Lung (tissue), 12 donors: Measurements from ENCODE around the gene DHRS1. TPM values are rescaled to one million over a fixed set of nuclear protein-coding genes. Genes with fewer than 3 reads are reported as not detected.

Source experiments
- ATAC-seq: fragments of 200-7000 bp; cut with Tn5 transposase; one replicate; pipeline ENCODE4 v1.9.1; 2020; ENCODE audit warnings: moderate number of reproducible peaks; ENCODE audit not compliant: insufficient read depth, low FRiP score
- DNase-seq, 3 donors: peaks; one replicate each; pipeline ENCODE4 v3.0.0-alpha.2; 2013 to 2017
- H3K27ac ChIP-seq, 2 donors: one replicate each; pipeline ENCODE4 v1.5.1; 2013; ENCODE audit warnings: mild to moderate bottlenecking in 2 of 2, moderate library complexity in 2 of 2, control low read depth in 1 of 2, inconsistent platforms in 1 of 2, low read depth in 1 of 2, low read length in 1 of 2
- H3K27me3 ChIP-seq, 3 donors: one replicate each; pipeline ENCODE4 v1.5.1; 2013; ENCODE audit warnings: low read length in 2 of 3; ENCODE audit not compliant: control insufficient read depth in 3 of 3, insufficient read depth in 3 of 3
- H3K36me3 ChIP-seq, 4 donors: one replicate each; pipeline ENCODE4 v1.5.1; 2013; ENCODE audit warnings: low read length in 4 of 4, mild to moderate bottlenecking in 1 of 4, moderate library complexity in 1 of 4; ENCODE audit not compliant: control insufficient read depth in 4 of 4, insufficient read depth in 4 of 4
- H3K4me1 ChIP-seq, 5 donors: one replicate each; pipeline ENCODE4 v1.5.1; 2013; ENCODE audit warnings: low read length in 5 of 5, mild to moderate bottlenecking in 2 of 5, moderate library complexity in 1 of 5; ENCODE audit not compliant: control insufficient read depth in 5 of 5, insufficient read depth in 5 of 5
- H3K4me3 ChIP-seq: one replicate; pipeline ENCODE4 v1.5.1; 2013; ENCODE audit warnings: mild to moderate bottlenecking, control low read depth, moderate library complexity
- H3K9ac ChIP-seq, 2 donors: one replicate each; pipeline ENCODE4 v1.5.1; 2013; ENCODE audit warnings: low read length in 2 of 2, control low read depth in 1 of 2; ENCODE audit not compliant: insufficient read depth in 1 of 2
- H3K9me3 ChIP-seq, 4 donors: one replicate each; pipeline ENCODE4 v1.5.1; 2013; ENCODE audit warnings: low read length in 3 of 4, mild to moderate bottlenecking in 1 of 4, moderate library complexity in 1 of 4; ENCODE audit not compliant: control insufficient read depth in 4 of 4, insufficient read depth in 3 of 4
- WGBS, 2 donors: extraction: QIAGEN DNeasy Blood & Tissue Kit; methylation state at CpG; one replicate each; pipeline ENCODE4 v1.1.7; 2013; 5-methylcytosine and 5-hydroxymethylcytosine counted together
- polyA plus RNA-seq, 2 donors: library from polyadenylated mRNA; stranded (reverse); fragments of 200-250 nt; gene quantifications; one replicate each; pipeline ENCODE4 v1.2.1, GENCODE V29; 2013
- total RNA-seq, 2 donors: library from RNA; depleted of rRNA in 1 of 2; stranded (reverse); fragments of >200 nt in 1 of 2; gene quantifications; one replicate each; pipeline ENCODE4 v1.2.1, GENCODE V29; 2014 to 2021
- TF ChIP-seq, protein P1 (sequence below): IDR thresholded peaks from 2 replicates; pipeline ENCODE4 v1.5.1; 2012; ENCODE audit warnings: mild to moderate bottlenecking; ENCODE audit errors: control extremely low read depth, extremely low read depth
- donor health status: control.
- donor health status: control.
- donor health status: Bipolar disorder and iron deficiency.
- donor health status: healthy.
- donor health status: DM: yes; HTN: yes; CAD: no.

Gene DHRS1
- total and polyA plus RNA-seq, 4 donors, result 20.6 to 27.8 (median 22.4) TPM

DNA sequence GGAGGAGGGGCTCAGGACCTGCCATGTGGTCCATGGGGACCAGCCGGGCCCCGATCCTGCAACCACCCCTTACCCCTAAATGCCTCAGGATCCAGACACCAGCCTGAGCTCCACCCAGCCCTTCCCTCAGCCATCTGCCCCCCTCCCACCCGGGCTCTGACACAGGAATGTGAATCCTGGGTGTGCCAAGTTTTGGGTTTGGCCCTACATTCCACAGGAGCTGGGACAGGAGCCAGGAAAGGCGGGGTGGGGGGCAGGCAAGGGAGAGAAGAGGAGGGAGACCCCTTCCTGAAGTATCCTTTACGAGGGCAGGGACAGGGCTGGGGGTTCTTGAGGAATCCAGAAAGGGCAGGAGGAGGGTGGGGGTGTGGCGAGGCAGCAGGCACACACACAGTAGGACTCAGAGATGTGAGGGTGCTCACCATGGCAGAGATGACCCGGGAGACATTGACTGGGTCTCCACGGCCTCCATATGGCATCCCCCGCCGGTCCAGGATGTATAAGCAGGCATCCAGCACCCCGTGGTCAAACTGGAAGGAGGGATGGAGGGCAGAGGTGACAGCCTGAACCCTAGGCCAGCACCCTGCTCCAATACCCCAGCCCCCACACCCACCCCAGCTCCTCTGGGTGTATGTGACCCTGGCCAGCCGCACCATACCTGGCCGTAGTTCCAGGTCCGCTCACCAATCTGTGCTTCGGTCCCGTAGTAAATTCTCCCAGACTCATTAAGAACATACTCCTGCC lies 40.1 kb downstream of the DHRS1 start:
- Histone ChIP-seq H3K36me3 (peaks cover 0 to 6% (median 0%) of the 10 kb centered on the region in 4 donors), H3K27ac (peak overlapping the region in 1 of 2 donors; percentile 59), H3K4me1 (peaks cover 0 to 11% (median 7%) of the 10 kb centered on the region in 5 donors), H3K9me3 (no peaks in the 10 kb centered on the region), H3K4me3 (no peak overlapping the region), H3K9ac (no peak overlapping the region), H3K27me3 (no peaks in the 10 kb centered on the region)
- 67 to 85% methylated on average over 15 to 16 of the region's 16 CpGs for WGBS, 2 donors
- DNase-seq, result peak; percentile 64 to 83 (median 79)
- TF ChIP-seq, protein P1, sequence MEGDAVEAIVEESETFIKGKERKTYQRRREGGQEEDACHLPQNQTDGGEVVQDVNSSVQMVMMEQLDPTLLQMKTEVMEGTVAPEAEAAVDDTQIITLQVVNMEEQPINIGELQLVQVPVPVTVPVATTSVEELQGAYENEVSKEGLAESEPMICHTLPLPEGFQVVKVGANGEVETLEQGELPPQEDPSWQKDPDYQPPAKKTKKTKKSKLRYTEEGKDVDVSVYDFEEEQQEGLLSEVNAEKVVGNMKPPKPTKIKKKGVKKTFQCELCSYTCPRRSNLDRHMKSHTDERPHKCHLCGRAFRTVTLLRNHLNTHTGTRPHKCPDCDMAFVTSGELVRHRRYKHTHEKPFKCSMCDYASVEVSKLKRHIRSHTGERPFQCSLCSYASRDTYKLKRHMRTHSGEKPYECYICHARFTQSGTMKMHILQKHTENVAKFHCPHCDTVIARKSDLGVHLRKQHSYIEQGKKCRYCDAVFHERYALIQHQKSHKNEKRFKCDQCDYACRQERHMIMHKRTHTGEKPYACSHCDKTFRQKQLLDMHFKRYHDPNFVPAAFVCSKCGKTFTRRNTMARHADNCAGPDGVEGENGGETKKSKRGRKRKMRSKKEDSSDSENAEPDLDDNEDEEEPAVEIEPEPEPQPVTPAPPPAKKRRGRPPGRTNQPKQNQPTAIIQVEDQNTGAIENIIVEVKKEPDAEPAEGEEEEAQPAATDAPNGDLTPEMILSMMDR, result no peak
- ATAC-seq, result peak; percentile 27

DNA sequence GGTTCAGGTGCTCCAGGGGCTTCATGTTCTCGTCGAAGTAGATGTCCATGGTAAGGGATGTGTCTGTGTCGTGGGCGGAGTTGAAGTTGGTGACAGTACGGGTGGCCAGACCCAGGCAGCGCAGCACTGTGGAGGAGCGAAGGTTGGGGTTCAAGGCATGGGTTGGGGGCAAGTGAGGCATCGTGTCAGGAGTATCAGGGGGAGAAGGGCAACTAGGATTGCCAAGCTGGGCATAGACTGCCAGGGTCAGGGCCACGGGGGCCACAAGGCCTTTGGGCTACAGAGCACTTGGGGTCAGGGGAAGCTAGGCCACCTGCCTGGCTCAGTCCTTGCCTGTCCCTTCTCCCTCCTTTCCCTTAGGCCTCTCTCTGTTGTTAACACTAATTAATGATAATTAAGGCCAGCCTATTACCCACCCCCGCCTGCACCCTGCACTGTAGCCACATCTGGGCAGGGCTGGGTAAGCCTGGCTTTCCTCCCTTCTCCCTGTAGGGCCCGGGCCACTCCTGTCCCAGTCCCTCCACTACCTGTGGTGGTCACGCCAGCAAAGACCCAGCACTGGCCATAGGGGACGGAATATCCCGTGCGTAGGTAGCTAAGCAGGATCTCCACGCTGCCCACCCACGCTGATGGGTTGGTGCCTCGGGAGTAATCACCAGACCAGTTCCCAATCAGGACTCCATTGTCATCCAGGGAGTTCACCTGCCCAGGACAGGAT lies 40.9 kb downstream of the DHRS1 start:
- H3K4me3 ChIP-seq, result no peak overlapping the region
- peak overlapping the region in 1 of 2 donors; percentile 59 for H3K27ac ChIP-seq
- peaks cover 0 to 11% (median 7%) of the 10 kb centered on the region in 5 donors for H3K4me1 ChIP-seq
- TF ChIP-seq, protein P1, result no peak
- DNase-seq, result no peak
- no peaks in the 10 kb centered on the region for H3K9me3 ChIP-seq
- no peak for ATAC-seq
- WGBS, 2 donors, result 91 to 97% methylated on average over 18 of the region's 18 CpGs
- H3K36me3 ChIP-seq, result peaks cover 0 to 8% (median 0%) of the 10 kb centered on the region in 4 donors
- H3K9ac ChIP-seq, result no peak overlapping the region
- no peaks in the 10 kb centered on the region for H3K27me3 ChIP-seq

DNA sequence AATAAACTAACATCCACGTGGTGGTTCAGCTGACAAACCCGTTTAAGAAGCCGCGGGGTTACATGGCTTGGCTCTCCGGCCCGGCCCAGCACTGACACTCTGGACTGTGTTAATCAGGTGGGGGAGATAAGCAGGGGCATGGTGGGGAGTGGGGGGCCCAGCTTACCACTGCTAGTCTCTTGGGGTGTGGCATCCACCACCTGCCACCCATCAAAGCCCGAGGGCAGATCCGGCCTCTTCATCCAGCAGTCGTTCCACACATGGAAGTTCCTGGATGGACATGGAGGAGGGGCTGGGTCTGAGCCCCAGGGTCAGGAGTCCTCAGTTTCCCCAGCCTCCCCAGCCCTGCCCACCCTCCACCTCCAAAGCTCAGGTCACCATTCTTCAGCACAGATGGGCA lies 41.5 kb downstream of the DHRS1 start:
- H3K27me3 ChIP-seq, result no peaks in the 10 kb centered on the region
- TF ChIP-seq, protein P1, result no peak
- H3K9me3 ChIP-seq, result no peaks in the 10 kb centered on the region
- H3K27ac ChIP-seq, result peak overlapping the region in 1 of 2 donors; percentile 59
- ATAC-seq (no peak), DNase-seq (no peak)
- no peak overlapping the region for H3K9ac ChIP-seq
- 86 to 91% methylated on average over 9 of the region's 9 CpGs for WGBS, 2 donors
- peaks cover 0 to 10% (median 0%) of the 10 kb centered on the region in 4 donors for H3K36me3 ChIP-seq
- H3K4me1 ChIP-seq, result peaks cover 0 to 11% (median 7%) of the 10 kb centered on the region in 5 donors
- H3K4me3 ChIP-seq, result no peak overlapping the region
